H1 (cell line): Measurements from ENCODE around the gene RXRA. TPM values are rescaled to one million over a fixed set of nuclear protein-coding genes. Genes with fewer than 3 reads are reported as not detected.

ENCODE experiments used
- CTCF ChIA-PET: fragments of 300-600 bp; sonication (Branson Sonifier 250); formaldehyde crosslinking; loops from one replicate; lab custom pipeline; 2021; ENCODE audit not compliant: partially characterized antibody; lab: Charles Lee
- POLR2A ChIA-PET: fragments of 300-600 bp; sonication (Branson Sonifier 250); formaldehyde crosslinking; loops from one replicate; lab custom pipeline; 2021; ENCODE audit warnings: inconsistent platforms; ENCODE audit not compliant: partially characterized antibody; lab: Charles Lee
- DNase-seq, 2 experiments: peaks; one replicate each; pipeline versions ENCODE4 v3.0.0 to v3.0.0-alpha.2; 2010 to 2022; ENCODE audit warnings: low spot score in 2 of 2, low read depth in 1 of 2, mixed read lengths in 1 of 2
- FAIRE-seq: peaks from 2 replicates; lab custom pipeline; 2011; peaks lifted over from hg19 to GRCh38; lab: Jason Lieb, UNC
- H2AFZ ChIP-seq: 2 replicates; pipeline ENCODE4 v1.8.1; 2012; ENCODE audit warnings: low read length, inconsistent platforms
- H2AK5ac ChIP-seq: 2 replicates; pipeline ENCODE4 v1.6.1; 2013; ENCODE audit warnings: low read depth, low read length
- H2BK120ac ChIP-seq: replicated peaks from 2 replicates; pipeline ENCODE3; 2013; ENCODE audit warnings: low read depth, low read length, inconsistent platforms
- H2BK12ac ChIP-seq: 2 replicates; pipeline ENCODE4 v1.6.1; 2013; ENCODE audit warnings: low read depth, low read length
- H2BK15ac ChIP-seq: 2 replicates; pipeline ENCODE4 v1.6.1; 2013; ENCODE audit warnings: low read length
- H2BK20ac ChIP-seq: 2 replicates; pipeline ENCODE4 v1.6.1; 2013; ENCODE audit warnings: low read length
- H2BK5ac ChIP-seq: 2 replicates; pipeline ENCODE4 v1.6.1; 2013; ENCODE audit warnings: low read depth, low read length
- H3K14ac ChIP-seq: 2 replicates; pipeline ENCODE4 v1.6.1; 2013; ENCODE audit warnings: inconsistent platforms; ENCODE audit not compliant: insufficient read length
- H3K18ac ChIP-seq: 2 replicates; pipeline ENCODE4 v1.6.1; 2013; ENCODE audit warnings: low read length; ENCODE audit errors: extremely low read depth
- H3K23ac ChIP-seq: 2 replicates; pipeline ENCODE4 v1.6.1; 2013; ENCODE audit warnings: inconsistent platforms; ENCODE audit not compliant: insufficient read length
- H3K23me2 ChIP-seq: 2 replicates; pipeline ENCODE4 v1.6.1; 2013; ENCODE audit warnings: low read depth, low read length
- H3K27ac ChIP-seq: 2 replicates; pipeline ENCODE4 v1.6.1; 2011; ENCODE audit warnings: low read depth, low read length, inconsistent platforms
- H3K27me3 ChIP-seq, 4 experiments: replicated peaks in 1 of 4; 1 replicate in 1 of 4; 2 replicates in 3 of 4; pipeline versions ENCODE4 v1.6.1 to v1.8.1; 2011 to 2013; ENCODE audit warnings: low read length in 3 of 4, mild to moderate bottlenecking in 3 of 4, inconsistent platforms in 2 of 4, mixed read lengths in 2 of 4, moderate library complexity in 1 of 4; ENCODE audit not compliant: control insufficient read depth in 3 of 4, insufficient read depth in 3 of 4; ENCODE audit errors: extremely low read depth in 1 of 4
- H3K36me3 ChIP-seq, 4 experiments: 2 replicates each; pipeline versions ENCODE4 v1.6.1 to v1.8.1; 2011 to 2013; ENCODE audit warnings: mild to moderate bottlenecking in 4 of 4, low read length in 3 of 4, moderate library complexity in 2 of 4, control low read depth in 1 of 4, inconsistent platforms in 1 of 4; ENCODE audit not compliant: insufficient read depth in 4 of 4, control insufficient read depth in 2 of 4
- H3K4ac ChIP-seq: replicated peaks from 2 replicates; pipeline ENCODE3; 2013; ENCODE audit warnings: low read length, low read depth, mixed read lengths, inconsistent platforms; ENCODE audit not compliant: insufficient read length
- H3K4me1 ChIP-seq, 4 experiments: replicated peaks in 1 of 4; 1 replicate in 1 of 4; 2 replicates in 3 of 4; pipeline versions ENCODE4 v1.6.1 to v1.8.1; 2011 to 2013; ENCODE audit warnings: low read length in 3 of 4, inconsistent platforms in 2 of 4, mixed read lengths in 1 of 4; ENCODE audit not compliant: insufficient read depth in 4 of 4, control insufficient read depth in 3 of 4
- H3K4me2 ChIP-seq, 2 experiments: 2 replicates each; pipeline versions ENCODE4 v1.6.1 to v1.8.1; 2011 to 2013; ENCODE audit warnings: low read depth in 2 of 2, low read length in 2 of 2, control low read depth in 1 of 2, inconsistent platforms in 1 of 2, mild to moderate bottlenecking in 1 of 2; ENCODE audit not compliant: insufficient read depth in 1 of 2
- H3K4me3 ChIP-seq, 4 experiments: fragments of 200-600, 300-600 bp in 1 of 4; sonication (generic), shearing (Covaris generic), sonication (Bioruptor Twin) in 1 of 4; 2 replicates each; pipeline versions ENCODE4 v1.5.1 to v1.8.1; 2011 to 2016; ENCODE audit warnings: low read length in 4 of 4, low read depth in 3 of 4, control low read depth in 2 of 4, inconsistent platforms in 2 of 4, mild to moderate bottlenecking in 2 of 4, mixed read lengths in 1 of 4, moderate library complexity in 1 of 4; ENCODE audit not compliant: insufficient read depth in 2 of 4; ENCODE audit errors: extremely low read depth in 1 of 4
- H3K56ac ChIP-seq: replicated peaks from 2 replicates; pipeline ENCODE3; 2013; ENCODE audit warnings: low read depth, mild to moderate bottlenecking, mixed read lengths, low read length, inconsistent platforms; ENCODE audit not compliant: insufficient read length
- H3K79me1 ChIP-seq: 2 replicates; pipeline ENCODE4 v1.6.1; 2013; ENCODE audit warnings: low read depth, low read length, control low read depth
- H3K79me2 ChIP-seq, 2 experiments: 2 replicates each; pipeline versions ENCODE4 v1.6.1 to v1.8.1; 2012 to 2013; ENCODE audit warnings: low read length in 2 of 2, mild to moderate bottlenecking in 2 of 2, inconsistent platforms in 1 of 2; ENCODE audit not compliant: insufficient read depth in 2 of 2, control insufficient read depth in 1 of 2
- H3K9ac ChIP-seq, 4 experiments: replicated peaks in 1 of 4; 1 replicate in 1 of 4; 2 replicates in 3 of 4; pipeline versions ENCODE4 v1.6.1 to v1.8.1; 2011 to 2013; ENCODE audit warnings: low read depth in 3 of 4, low read length in 3 of 4, control low read depth in 2 of 4, mild to moderate bottlenecking in 2 of 4, moderate library complexity in 2 of 4, inconsistent platforms in 1 of 4; ENCODE audit errors: extremely low read depth in 1 of 4
- H3K9me3 ChIP-seq, 2 experiments: 2 replicates each; pipeline versions ENCODE4 v1.6.1 to v1.8.1; 2012 to 2013; ENCODE audit warnings: mild to moderate bottlenecking in 2 of 2, moderate library complexity in 2 of 2, control low read depth in 1 of 2, inconsistent platforms in 1 of 2, low read depth in 1 of 2, low read length in 1 of 2, mixed read lengths in 1 of 2; ENCODE audit not compliant: insufficient read depth in 2 of 2
- H4K20me1 ChIP-seq, 2 experiments: replicated peaks in 1 of 2; 2 replicates each; pipeline versions ENCODE3 to v1.8.1; 2011 to 2013; ENCODE audit warnings: inconsistent platforms in 2 of 2, low read length in 2 of 2, mild to moderate bottlenecking in 1 of 2; ENCODE audit not compliant: insufficient read depth in 2 of 2, control insufficient read depth in 1 of 2
- H4K5ac ChIP-seq: 2 replicates; pipeline ENCODE4 v1.6.1; 2013; ENCODE audit warnings: low read length, low read depth, mixed read lengths, inconsistent platforms; ENCODE audit not compliant: insufficient read length
- H4K8ac ChIP-seq: 2 replicates; pipeline ENCODE4 v1.8.0; 2013; ENCODE audit warnings: mild to moderate bottlenecking, moderate library complexity, low read length, inconsistent platforms; ENCODE audit not compliant: insufficient read depth; ENCODE audit errors: extremely low read depth
- H4K91ac ChIP-seq: replicated peaks from 2 replicates; pipeline ENCODE3; 2013; ENCODE audit warnings: low read length, mixed read lengths, inconsistent platforms; ENCODE audit not compliant: insufficient read length
- FOSL1 ChIP-seq: IDR thresholded peaks from 2 replicates; pipeline ENCODE4 v1.6.1; 2011; ENCODE audit warnings: mild to moderate bottlenecking, low read depth, low read length, moderate library complexity; ENCODE audit not compliant: insufficient read depth
- HDAC6 ChIP-seq: IDR thresholded peaks from one replicate; pipeline ENCODE4 v1.7.1; 2012; ENCODE audit warnings: low read depth, mild to moderate bottlenecking, inconsistent platforms, low read length, moderate library complexity
- NANOG ChIP-seq: IDR thresholded peaks from 2 replicates; pipeline ENCODE4 v1.6.1; 2011; ENCODE audit warnings: low read length, low read depth, mild to moderate bottlenecking, inconsistent platforms; ENCODE audit not compliant: insufficient read depth, poor library complexity, severe bottlenecking
- WGBS, 2 experiments: shearing (Covaris generic) in 1 of 2; methylation state at CpG; one replicate each; pipeline versions ENCODE4 v1.1.6 to v1.1.7; 2013 to 2015; ENCODE audit warnings: low lambda C conversion rate in 2 of 2, mixed read lengths in 2 of 2, inconsistent platforms in 1 of 2, low coverage in 1 of 2, missing lambda C conversion rate in 1 of 2; ENCODE audit not compliant: insufficient replicate concordance in 2 of 2, insufficient coverage in 1 of 2, insufficient read length in 1 of 2; ENCODE audit errors: extremely low coverage in 1 of 2, missing lambda C conversion rate in 1 of 2; 5-methylcytosine and 5-hydroxymethylcytosine counted together
- polyA plus RNA-seq, 7 experiments: library from polyadenylated mRNA; depleted of rRNA in 3 of 7; stranded (reverse) in 5 of 7; unstranded in 2 of 7; fragments of >200 nt in 5 of 7; fragments of 200-250 nt in 2 of 7; gene quantifications; 1 replicate in 5 of 7; 2 replicates in 1 of 7; 4 replicates in 1 of 7; pipeline versions ENCODE4 v1.2.1 to v1.2.3, GENCODE V29; 2011 to 2013; ENCODE audit warnings: missing spikeins in 2 of 7, mixed read lengths in 2 of 7
- total RNA-seq: library from RNA; stranded (reverse); fragmentation: NEBNext Ultra II Directional; extraction: Animal tissue kit (Norgen Biotek cat#: 25700); gene quantifications from 2 replicates; pipeline ENCODE4 v1.2.1, GENCODE V29; 2021

RXRA gene
- total and polyA plus RNA-seq, 2 of the 8 experiments (the other 6 are each of a cell fraction or from before 2014, with no cell fraction given) = 9.8 to 29.4 TPM

DNA sequence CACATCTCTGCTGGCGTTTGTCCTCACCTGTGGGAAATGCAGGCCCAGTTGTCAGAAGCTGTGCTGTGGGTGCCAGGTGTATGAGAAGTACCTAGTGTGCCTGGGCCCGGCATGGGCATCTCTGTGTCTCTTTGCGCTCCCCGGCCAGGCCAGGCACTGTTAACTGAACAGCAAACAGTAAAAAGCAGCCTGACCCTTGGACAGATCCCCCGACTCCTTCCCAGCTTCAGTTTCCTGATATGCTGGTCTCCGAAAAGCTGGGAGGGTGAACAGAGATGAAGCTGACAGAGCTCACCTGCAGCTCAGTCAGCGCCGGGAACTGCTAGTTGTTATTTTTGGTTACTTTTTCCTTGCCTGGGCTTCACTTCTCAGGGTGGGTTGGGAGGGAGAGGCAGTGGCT is 28.9 kb downstream of the RXRA start:
- peaks cover 0 to 8% (median 3%) of the 10 kb centered on the region in 4 experiments; a peak in 4 of 7 replicates for H3K4me1 ChIP-seq
- no peak overlapping the region for H3K4me2 ChIP-seq
- H3K27me3 ChIP-seq = no peaks in the 10 kb centered on the region
- no peak overlapping the region for H2BK5ac ChIP-seq
- H4K8ac ChIP-seq = no peak overlapping the region
- no peak overlapping the region for H3K9ac ChIP-seq
- no peak overlapping the region for H2BK20ac ChIP-seq
- POLR2A ChIA-PET = interaction anchor here (1.5 kb wide), 1 partner anchor 28 kb away, joined by 5 read pairs; no protein-coding TSS in a partner anchor
- no peak overlapping the region for H2AFZ ChIP-seq
- H2AK5ac ChIP-seq = no peak overlapping the region
- 83% methylated on average over 8 of the region's 8 CpGs; no CpG with 5 or more reads in 1 of the 2 experiments for WGBS, 2 experiments
- H4K91ac ChIP-seq = no peak overlapping the region
- no peak overlapping the region for H2BK120ac ChIP-seq
- no peak for DNase-seq
- peaks cover 36% of the 10 kb centered on the region for H3K79me1 ChIP-seq
- no peaks in the 10 kb centered on the region for H3K9me3 ChIP-seq
- H3K4ac ChIP-seq = no peak overlapping the region
- TF ChIP-seq NANOG (no peak), HDAC6 (no peak), FOSL1 (no peak)
- TF ChIP-seq, all 59 proteins: peak for 0
- Histone ChIP-seq H2BK15ac (no peak overlapping the region), H4K5ac (no peak overlapping the region), H3K79me2 (peaks cover 0 to 44% of the 10 kb centered on the region in 2 experiments; a peak in 1 of 4 replicates), H3K36me3 (no peaks in the 10 kb centered on the region), H3K23me2 (no peaks in the 10 kb centered on the region), H3K56ac (no peak overlapping the region), H3K23ac (no peak overlapping the region), H2BK12ac (no peak overlapping the region), H4K20me1 (peaks cover 17 to 53% of the 10 kb centered on the region in 2 experiments), H3K4me3 (no peak overlapping the region), H3K18ac (no peak overlapping the region), H3K27ac (no peak overlapping the region), H3K14ac (no peak overlapping the region)
- CTCF ChIA-PET = interaction anchor here (0.8 to 3.1 kb wide), 8 partner anchors 9 to 186 kb away, joined by 3 to 15 read pairs (median 4); no protein-coding TSS in a partner anchor
- FAIRE-seq = no peak
